ENCODE data around the gene SAG. TPM values are rescaled to one million over a fixed set of nuclear protein-coding genes. Genes with fewer than 3 reads are reported as not detected.
A peak's percentile ranks its signal among the peaks of the same experiment; 100 is the strongest.

SAG gene
- total and polyA plus RNA-seq, 11 donors, result 1.4 TPM; not detected in 10

- 90 to 95% (median 93%) methylated on average over 8 of the region's 8 CpGs for WGBS, 4 donors
- no peaks in the 10 kb centered on the region for H3K27me3 ChIP-seq
- DNase-seq, result no peak
- H3K27ac ChIP-seq, result peak overlapping the region in 4 of 12 donors; percentile 41 to 93 (median 89)
- ATAC-seq, result no peak
- H3K9me3 ChIP-seq, result no peaks in the 10 kb centered on the region
- H3K4me3 ChIP-seq, result no peak overlapping the region
- peaks cover 11 to 45% (median 37%) of the 10 kb centered on the region in 12 donors for H3K4me1 ChIP-seq
- intact Hi-C loops (cut with DNase I), result loop anchor here in 1 of 10 donors (5.0 kb wide), 1 partner anchor 32 kb away; no protein-coding TSS in a partner anchor
- TF ChIP-seq POLR2A (IDR thresholded peaks at IDR 0.05) (no peak), CTCF (IDR thresholded peaks at IDR 0.05) (no peak)
- H3K36me3 ChIP-seq, result peaks cover 0 to 26% (median 15%) of the 10 kb centered on the region in 9 donors
Measured at GRCh38 chr2:233389601-233390125, 82.0 kb downstream of the SAG start.

GRCh38 chr2:233395687-233396086, 88.1 kb downstream of the SAG start:
- H3K4me3 ChIP-seq, result no peak overlapping the region
- no peak for TF ChIP-seq POLR2A (IDR thresholded peaks at IDR 0.05)
- no peak for TF ChIP-seq CTCF (IDR thresholded peaks at IDR 0.05)
- H3K36me3 ChIP-seq, result peaks cover 0 to 35% (median 11%) of the 10 kb centered on the region in 9 donors
- intact Hi-C loops (cut with DNase I), result no loop called here
- H3K9me3 ChIP-seq, result no peaks in the 10 kb centered on the region
- H3K27ac ChIP-seq, result no peak overlapping the region
- peaks cover 0 to 15% (median 0%) of the 10 kb centered on the region in 12 donors for H3K4me1 ChIP-seq
- 92 to 98% (median 97%) methylated on average over 7 of the region's 7 CpGs for WGBS, 4 donors
- DNase-seq (no peak), ATAC-seq (no peak)
- H3K27me3 ChIP-seq, result no peaks in the 10 kb centered on the region

Other genes starting within 250 kb of the SAG start
- 10 to 100 TPM in 2 of 9 donors, 1 to 10 TPM in 7; 2.8 to 29.1 (median 5.1) TPM for gene INPP5D, start 247.5 kb upstream of the SAG start, total RNA-seq
- 1 to 10 TPM; 3.6 to 4.1 TPM for gene INPP5D, start 247.5 kb upstream of the SAG start, polyA plus RNA-seq
- gene ATG16L1, start 56.1 kb upstream of the SAG start, total RNA-seq, result 10 to 100 TPM; 13.7 to 22.2 (median 15.8) TPM
- gene ATG16L1, start 56.1 kb upstream of the SAG start, polyA plus RNA-seq, result 10 to 100 TPM in 1 of 2 donors, 1 to 10 TPM in 1; 7.0 to 26.7 TPM
- gene DGKD, start 46.7 kb downstream of the SAG start, total RNA-seq, result 10 to 100 TPM; 15.5 to 67.3 (median 42.8) TPM
- gene DGKD, start 46.7 kb downstream of the SAG start, polyA plus RNA-seq, result 10 to 100 TPM; 51.2 to 88.6 TPM